ENCODE data around the gene MPP7.

Gene MPP7

DNA sequence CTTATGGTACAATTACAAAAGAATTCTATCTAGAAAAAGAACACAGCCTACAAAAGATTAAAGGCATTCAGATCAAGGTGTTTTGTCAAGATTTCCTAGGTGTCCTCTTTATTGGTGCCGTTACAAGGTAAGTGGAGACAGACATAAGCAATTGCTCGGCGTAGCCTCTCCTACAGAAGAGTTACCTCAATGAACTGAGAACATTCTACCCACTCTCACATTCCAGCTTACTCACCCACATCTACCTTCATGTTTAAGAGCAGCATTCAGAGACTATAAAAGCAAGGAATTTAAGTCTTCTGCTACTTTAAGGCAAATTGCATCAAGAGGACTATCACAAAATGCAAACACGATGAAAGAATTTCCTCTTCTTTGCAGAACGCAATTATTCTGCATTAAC, 29.5 kb downstream of the MPP7 start:
- no peak for DNase-seq

- DNase-seq = no peak
These were observed 32.9 kb downstream of the MPP7 start for GRCh38 chr10:28269842-28270456.

- DNase-seq = no peak
These were observed 36.2 kb downstream of the MPP7 start for GRCh38 chr10:28266449-28267224.

GRCh38 chr10:28263136-28263857, 39.6 kb downstream of the MPP7 start:
- DNase-seq = no peak

- no peak for DNase-seq
These were observed 46.1 kb downstream of the MPP7 start for GRCh38 chr10:28256776-28257175.

GRCh38 chr10:28254290-28254985, 48.4 kb downstream of the MPP7 start:
- DNase-seq = no peak

GRCh38 chr10:28253169-28253785, 49.6 kb downstream of the MPP7 start:
- no peak for DNase-seq

All from nucleus accumbens (tissue), 56 donors.